Fibroblast of lung (primary cell): Measurements from ENCODE around the gene HOXC11.

Experiments used
- EZH2 ChIP-seq: IDR thresholded peaks from 2 replicates; pipeline ENCODE4 v1.5.1; 2012; ENCODE audit warnings: low read length, control low read depth, mild to moderate bottlenecking; ENCODE audit errors: missing control alignments
- TF ChIP-seq, protein P1 (sequence below), 2 donors: IDR thresholded peaks in 1 of 2; conservative IDR thresholded peaks in 1 of 2; 1 replicate in 1 of 2; 2 replicates in 1 of 2; pipeline ENCODE4 v1.5.1; 2011 to 2012; ENCODE audit warnings: low read length in 2 of 2, control low read depth in 1 of 2, inconsistent platforms in 1 of 2, low read depth in 1 of 2, mild to moderate bottlenecking in 1 of 2

DNA sequence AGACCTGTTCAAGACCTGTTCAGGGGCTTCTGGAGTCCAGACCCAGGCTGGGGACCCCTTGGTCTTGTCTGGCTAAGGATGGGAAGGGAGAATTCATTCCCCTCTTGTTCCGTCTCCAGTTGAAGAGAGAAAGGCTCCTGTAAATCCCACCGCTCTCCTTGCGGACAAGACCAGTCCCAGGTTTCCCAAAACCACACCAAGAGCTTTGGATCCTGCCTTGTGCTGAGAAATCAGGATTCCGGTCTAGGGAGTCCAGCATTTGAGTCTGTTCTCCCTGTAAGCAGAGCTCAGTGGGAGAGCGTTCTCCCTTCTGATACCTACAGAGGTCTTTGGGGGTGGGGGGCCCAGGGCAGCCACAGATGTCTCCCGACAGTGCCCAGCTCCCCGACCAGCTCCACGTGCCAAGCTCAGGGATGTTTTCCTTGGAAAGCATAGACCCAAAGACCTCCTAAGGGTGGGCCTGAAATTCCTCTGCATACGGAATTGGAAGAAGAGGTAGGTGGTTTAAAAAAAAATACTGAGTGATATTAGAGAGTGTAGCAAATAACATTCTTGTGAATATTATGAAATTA, 32.4 kb upstream of the HOXC11 start:
- TF ChIP-seq EZH2 = no peak
- TF ChIP-seq, protein P1, sequence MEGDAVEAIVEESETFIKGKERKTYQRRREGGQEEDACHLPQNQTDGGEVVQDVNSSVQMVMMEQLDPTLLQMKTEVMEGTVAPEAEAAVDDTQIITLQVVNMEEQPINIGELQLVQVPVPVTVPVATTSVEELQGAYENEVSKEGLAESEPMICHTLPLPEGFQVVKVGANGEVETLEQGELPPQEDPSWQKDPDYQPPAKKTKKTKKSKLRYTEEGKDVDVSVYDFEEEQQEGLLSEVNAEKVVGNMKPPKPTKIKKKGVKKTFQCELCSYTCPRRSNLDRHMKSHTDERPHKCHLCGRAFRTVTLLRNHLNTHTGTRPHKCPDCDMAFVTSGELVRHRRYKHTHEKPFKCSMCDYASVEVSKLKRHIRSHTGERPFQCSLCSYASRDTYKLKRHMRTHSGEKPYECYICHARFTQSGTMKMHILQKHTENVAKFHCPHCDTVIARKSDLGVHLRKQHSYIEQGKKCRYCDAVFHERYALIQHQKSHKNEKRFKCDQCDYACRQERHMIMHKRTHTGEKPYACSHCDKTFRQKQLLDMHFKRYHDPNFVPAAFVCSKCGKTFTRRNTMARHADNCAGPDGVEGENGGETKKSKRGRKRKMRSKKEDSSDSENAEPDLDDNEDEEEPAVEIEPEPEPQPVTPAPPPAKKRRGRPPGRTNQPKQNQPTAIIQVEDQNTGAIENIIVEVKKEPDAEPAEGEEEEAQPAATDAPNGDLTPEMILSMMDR (conservative IDR thresholded peaks at IDR 0.05 in 1 of 2, IDR thresholded peaks at IDR 0.05 in 1 of 2; ENCODE audit: low read depth in 1 of 2, low read length in 2 of 2) = no peak
